PC-9 (cell line): ENCODE measurements around the gene GPR173.

Source experiments
- EZH2 ChIP-seq: fragments of 200-600 bp; sonication (generic); IDR thresholded peaks from 2 replicates; pipeline ENCODE4 v1.8.0; 2017; ENCODE audit warnings: antibody characterized with exemption, low read depth
- TF ChIP-seq, protein P1 (sequence below): fragments of 200-600 bp; sonication (generic); conservative IDR thresholded peaks from 2 replicates; pipeline ENCODE4 v1.6.1; 2017; ENCODE audit warnings: mixed run types, antibody characterized with exemption, mild to moderate bottlenecking, moderate library complexity

DNA sequence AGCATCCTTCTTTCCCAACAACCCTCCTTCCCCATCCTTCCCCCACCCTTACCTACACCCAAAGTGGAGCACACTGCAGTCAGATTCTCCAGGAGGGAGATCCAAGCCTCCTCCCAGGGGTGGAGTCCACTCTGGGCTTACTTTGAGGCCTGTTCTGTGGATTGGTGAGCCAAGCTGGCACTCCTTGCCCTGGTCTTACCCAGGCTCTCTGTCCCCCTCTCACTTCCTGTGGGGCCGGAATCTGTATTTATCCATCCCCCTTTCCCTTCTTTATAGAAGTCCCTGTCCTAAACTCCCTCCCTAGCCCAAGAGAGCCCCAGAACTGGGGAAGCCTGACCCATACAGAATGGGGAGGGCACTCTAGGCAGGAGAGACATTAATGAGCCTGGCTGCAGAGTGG is 30.4 kb downstream of the GPR173 start:
- TF ChIP-seq EZH2: no peak
- TF ChIP-seq, protein P1, sequence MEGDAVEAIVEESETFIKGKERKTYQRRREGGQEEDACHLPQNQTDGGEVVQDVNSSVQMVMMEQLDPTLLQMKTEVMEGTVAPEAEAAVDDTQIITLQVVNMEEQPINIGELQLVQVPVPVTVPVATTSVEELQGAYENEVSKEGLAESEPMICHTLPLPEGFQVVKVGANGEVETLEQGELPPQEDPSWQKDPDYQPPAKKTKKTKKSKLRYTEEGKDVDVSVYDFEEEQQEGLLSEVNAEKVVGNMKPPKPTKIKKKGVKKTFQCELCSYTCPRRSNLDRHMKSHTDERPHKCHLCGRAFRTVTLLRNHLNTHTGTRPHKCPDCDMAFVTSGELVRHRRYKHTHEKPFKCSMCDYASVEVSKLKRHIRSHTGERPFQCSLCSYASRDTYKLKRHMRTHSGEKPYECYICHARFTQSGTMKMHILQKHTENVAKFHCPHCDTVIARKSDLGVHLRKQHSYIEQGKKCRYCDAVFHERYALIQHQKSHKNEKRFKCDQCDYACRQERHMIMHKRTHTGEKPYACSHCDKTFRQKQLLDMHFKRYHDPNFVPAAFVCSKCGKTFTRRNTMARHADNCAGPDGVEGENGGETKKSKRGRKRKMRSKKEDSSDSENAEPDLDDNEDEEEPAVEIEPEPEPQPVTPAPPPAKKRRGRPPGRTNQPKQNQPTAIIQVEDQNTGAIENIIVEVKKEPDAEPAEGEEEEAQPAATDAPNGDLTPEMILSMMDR: no peak
